CD14-positive monocyte (primary cell): ENCODE results near the gene SRSF3. TPM values are rescaled to one million over a fixed set of nuclear protein-coding genes. Genes with fewer than 3 reads are reported as not detected.

Source experiments
- DNase-seq, 3 donors: peaks; one replicate each; pipeline ENCODE4 v3.0.0-alpha.2; 2011 to 2022
- H2AFZ ChIP-seq: 2 replicates; pipeline ENCODE4 v1.6.0; 2012; ENCODE audit warnings: mild to moderate bottlenecking, low read depth, low read length, inconsistent platforms; ENCODE audit not compliant: insufficient read depth, poor library complexity, severe bottlenecking
- H3K27ac ChIP-seq, 2 donors: 1 replicate in 1 of 2; 2 replicates in 1 of 2; pipeline ENCODE4 v1.5.1; 2012 to 2013; ENCODE audit warnings: low read length in 2 of 2, control low read depth in 1 of 2, inconsistent platforms in 1 of 2, low read depth in 1 of 2, mild to moderate bottlenecking in 1 of 2
- H3K27me3 ChIP-seq, 2 donors: one replicate each; pipeline versions ENCODE4 v1.6.0 to v1.6.1; 2011 to 2013; ENCODE audit warnings: low read length in 2 of 2; ENCODE audit not compliant: control insufficient read depth in 2 of 2, insufficient read depth in 2 of 2
- H3K36me3 ChIP-seq, 2 donors: replicated peaks in 1 of 2; 1 replicate in 1 of 2; 2 replicates in 1 of 2; pipeline versions ENCODE4 v1.5.1 to v1.6.1; 2012 to 2013; ENCODE audit warnings: low read length in 2 of 2, control low read depth in 1 of 2, inconsistent platforms in 1 of 2, mild to moderate bottlenecking in 1 of 2; ENCODE audit not compliant: insufficient read depth in 2 of 2, control insufficient read depth in 1 of 2
- H3K4me1 ChIP-seq, 2 donors: 1 replicate in 1 of 2; 2 replicates in 1 of 2; pipeline versions ENCODE4 v1.5.1 to v1.6.1; 2012 to 2013; ENCODE audit warnings: low read length in 2 of 2, control low read depth in 1 of 2, inconsistent platforms in 1 of 2, mild to moderate bottlenecking in 1 of 2, moderate library complexity in 1 of 2; ENCODE audit not compliant: insufficient read depth in 2 of 2, control insufficient read depth in 1 of 2
- H3K4me2 ChIP-seq: replicated peaks from 2 replicates; pipeline ENCODE3; 2012; ENCODE audit warnings: low read length, moderate library complexity, mild to moderate bottlenecking; ENCODE audit not compliant: poor library complexity, severe bottlenecking; ENCODE audit errors: extremely low read depth
- H3K4me3 ChIP-seq, 3 experiments: fragments of 200-600 bp in 1 of 3; sonication (generic) in 1 of 3; replicated peaks in 1 of 3; 1 replicate in 2 of 3; 2 replicates in 1 of 3; pipeline ENCODE4 v1.5.1; 2011 to 2013; ENCODE audit warnings: low read length in 3 of 3, mild to moderate bottlenecking in 3 of 3, control low read depth in 2 of 3, low read depth in 2 of 3, inconsistent platforms in 1 of 3, moderate library complexity in 1 of 3
- H3K79me2 ChIP-seq: 2 replicates; pipeline ENCODE4 v1.6.0; 2012; ENCODE audit warnings: mild to moderate bottlenecking, control low read depth, inconsistent platforms, low read length, moderate library complexity; ENCODE audit not compliant: insufficient read depth
- H3K9ac ChIP-seq: 2 replicates; pipeline ENCODE4 v1.6.0; 2017; ENCODE audit warnings: low read length, mild to moderate bottlenecking; ENCODE audit not compliant: insufficient read depth, poor library complexity, severe bottlenecking
- H3K9me3 ChIP-seq, 2 donors: replicated peaks in 1 of 2; 1 replicate in 1 of 2; 2 replicates in 1 of 2; pipeline versions ENCODE4 v1.5.1 to v1.6.1; 2012 to 2013; ENCODE audit warnings: low read length in 2 of 2, control low read depth in 1 of 2; ENCODE audit not compliant: control insufficient read depth in 1 of 2, insufficient read depth in 1 of 2
- H4K20me1 ChIP-seq: 2 replicates; pipeline ENCODE4 v1.6.0; 2012; ENCODE audit warnings: mild to moderate bottlenecking, low read length, control low read depth, moderate library complexity; ENCODE audit not compliant: insufficient read depth
- H3K27ac Mint-ChIP-seq, 7 donors: one replicate each; pipeline ENCODE4 v1.8.0; 2020; ENCODE audit warnings: mild to moderate bottlenecking in 7 of 7, mixed read lengths in 7 of 7, moderate library complexity in 6 of 7, inconsistent platforms in 2 of 7
- H3K27me3 Mint-ChIP-seq, 3 donors: one replicate each; pipeline ENCODE4 v1.8.0; 2021 to 2022; ENCODE audit warnings: low read depth in 3 of 3, mild to moderate bottlenecking in 3 of 3, mixed read lengths in 3 of 3, moderate library complexity in 3 of 3, inconsistent platforms in 1 of 3
- H3K36me3 Mint-ChIP-seq, 2 donors: one replicate each; pipeline ENCODE4 v1.8.0; 2020; ENCODE audit warnings: mixed read lengths in 2 of 2, inconsistent platforms in 1 of 2, mild to moderate bottlenecking in 1 of 2
- H3K4me1 Mint-ChIP-seq: one replicate; pipeline ENCODE4 v1.8.0; 2020; ENCODE audit warnings: mild to moderate bottlenecking, mixed read lengths
- H3K4me3 Mint-ChIP-seq, 2 donors: one replicate each; pipeline ENCODE4 v1.8.0; 2020; ENCODE audit warnings: mild to moderate bottlenecking in 2 of 2, mixed read lengths in 2 of 2, moderate library complexity in 1 of 2
- H3K9me3 Mint-ChIP-seq, 7 donors: one replicate each; pipeline ENCODE4 v1.8.0; 2020 to 2022; ENCODE audit warnings: mixed read lengths in 7 of 7, mild to moderate bottlenecking in 6 of 7, moderate library complexity in 6 of 7, inconsistent platforms in 2 of 7
- CTCF ChIP-seq: fragments of 200-600 bp; IDR thresholded peaks from one replicate; pipeline ENCODE4 v1.8.0; 2022; ENCODE audit warnings: antibody characterized with exemption, mild to moderate bottlenecking
- WGBS: methylation state at CpG from one replicate; pipeline ENCODE4 v1.1.5; 2013; ENCODE audit warnings: missing lambda C conversion rate; ENCODE audit not compliant: insufficient coverage; 5-methylcytosine and 5-hydroxymethylcytosine counted together
- intact Hi-C, 2 donors: fragments of 100-400 bp; cut with micrococcal nuclease; formaldehyde crosslinking; loops; one replicate each; pipeline versions ENCODE4 v1.15.0 to v1.15.1; 2023
- polyA plus RNA-seq, 3 donors: library from polyadenylated mRNA; depleted of rRNA in 1 of 3; unstranded in 2 of 3; stranded (reverse) in 1 of 3; fragments of 300-500 nt in 2 of 3; fragments of >200 nt in 1 of 3; fragmentation: Illumina TruSeq in 2 of 3; gene quantifications; 1 replicate in 2 of 3; 2 replicates in 1 of 3; pipeline ENCODE4 v1.2.3, GENCODE V29; 2012 to 2021

SRSF3 gene
- polyA plus RNA-seq, 3 donors = 293 to 341 (median 297) TPM

GRCh38 chr6:36627801-36628246, 33.7 kb downstream of the SRSF3 start:
- H3K9me3 ChIP-seq = no peaks in the 10 kb centered on the region
- H3K9me3 Mint-ChIP-seq = peaks cover 0 to 2% (median 0%) of the 10 kb centered on the region in 7 donors
- no peaks in the 10 kb centered on the region for H3K36me3 ChIP-seq
- H3K4me1 ChIP-seq = peaks cover 41 to 47% of the 10 kb centered on the region in 2 donors
- H2AFZ ChIP-seq = no peak overlapping the region
- 0% methylated on average over 1 of the region's 4 CpGs for WGBS
- H3K27me3 ChIP-seq = no peaks in the 10 kb centered on the region
- H3K9ac ChIP-seq = no peak overlapping the region
- no peak overlapping the region for H3K4me3 Mint-ChIP-seq
- no peak overlapping the region for H3K4me3 ChIP-seq
- H3K4me2 ChIP-seq = peak overlapping the region; percentile 10
- H3K79me2 ChIP-seq = no peaks in the 10 kb centered on the region
- peaks cover 2 to 5% (median 4%) of the 10 kb centered on the region in 3 donors for H3K27me3 Mint-ChIP-seq
- peaks cover 0 to 2% of the 10 kb centered on the region in 2 donors for H3K36me3 Mint-ChIP-seq
- H4K20me1 ChIP-seq = no peaks in the 10 kb centered on the region
- intact Hi-C loops = no loop called here
- DNase-seq = peak in 2 of 3 donors; percentile 30 to 73
- peak overlapping the region; percentile 62 to 97 (median 89) for H3K27ac Mint-ChIP-seq
- peak overlapping the region in 1 of 2 donors; percentile 93 for H3K27ac ChIP-seq
- no peak for TF ChIP-seq CTCF
- peaks cover 53% of the 10 kb centered on the region for H3K4me1 Mint-ChIP-seq

- H3K4me2 ChIP-seq = no peak overlapping the region
- no peak overlapping the region for H3K9ac ChIP-seq
- intact Hi-C loops = no loop called here
- peak overlapping the region; percentile 52 to 93 for H3K27ac ChIP-seq
- H3K27me3 ChIP-seq = no peaks in the 10 kb centered on the region
- no peaks in the 10 kb centered on the region for H4K20me1 ChIP-seq
- no peak for TF ChIP-seq CTCF
- H3K27ac Mint-ChIP-seq = peak overlapping the region; percentile 91 to 98 (median 96)
- H3K4me1 Mint-ChIP-seq = peaks cover 36% of the 10 kb centered on the region
- no peak overlapping the region for H3K4me3 Mint-ChIP-seq
- H3K36me3 Mint-ChIP-seq = peaks cover 0 to 2% of the 10 kb centered on the region in 2 donors
- no peaks in the 10 kb centered on the region for H3K36me3 ChIP-seq
- H3K9me3 Mint-ChIP-seq = peaks cover 0 to 2% (median 0%) of the 10 kb centered on the region in 7 donors
- H3K79me2 ChIP-seq = no peaks in the 10 kb centered on the region
- no peaks in the 10 kb centered on the region for H3K9me3 ChIP-seq
- 89% methylated on average over 5 of the region's 11 CpGs for WGBS
- peaks cover 26 to 31% of the 10 kb centered on the region in 2 donors for H3K4me1 ChIP-seq
- DNase-seq = no peak
- H3K4me3 ChIP-seq = no peak overlapping the region
- peaks cover 2 to 5% (median 3%) of the 10 kb centered on the region in 3 donors for H3K27me3 Mint-ChIP-seq
- H2AFZ ChIP-seq = no peak overlapping the region
Measured at GRCh38 chr6:36629784-36630183, 35.6 kb downstream of the SRSF3 start.
